Cardiac muscle cell (in vitro differentiated cells and primary cell): ENCODE results near the gene RERE. TPM values are rescaled to one million over a fixed set of nuclear protein-coding genes. Genes with fewer than 3 reads are reported as not detected.
A peak's percentile ranks its signal among the peaks of the same experiment; 100 is the strongest.

ENCODE experiments used
- DNase-seq, 2 donors: peaks; one replicate each; pipeline versions ENCODE4 v3.0.0 to v3.0.0-alpha.2; 2010 to 2017; ENCODE audit warnings: low read depth in 1 of 2, low spot score in 1 of 2
- H3K27ac ChIP-seq: fragments of 200-600 bp; sonication (generic); 2 replicates; pipeline ENCODE4 v1.5.1; 2016
- H3K27me3 ChIP-seq: fragments of 200-600 bp; sonication (generic); 2 replicates; pipeline ENCODE4 v1.6.0; 2016; ENCODE audit warnings: control low read depth
- H3K36me3 ChIP-seq: fragments of 200-600 bp; sonication (generic); 2 replicates; pipeline ENCODE4 v1.5.1; 2016; ENCODE audit warnings: control low read depth
- H3K4me1 ChIP-seq: fragments of 200-600 bp; sonication (generic); 2 replicates; pipeline ENCODE4 v1.8.1; 2017; ENCODE audit warnings: low read depth, mild to moderate bottlenecking, mixed run types
- H3K4me3 ChIP-seq: fragments of 200-600 bp; sonication (generic); 2 replicates; pipeline ENCODE4 v1.5.1; 2016; ENCODE audit warnings: mild to moderate bottlenecking
- H3K9me3 ChIP-seq: fragments of 200-600 bp; sonication (generic); 2 replicates; pipeline ENCODE4 v1.5.1; 2017; ENCODE audit warnings: low read depth, mild to moderate bottlenecking, control low read depth
- CTCF ChIP-seq: IDR thresholded peaks from 2 replicates; pipeline ENCODE4 v1.5.1; 2012; ENCODE audit warnings: low read depth, mild to moderate bottlenecking, low read length
- polyA plus RNA-seq: library from polyadenylated mRNA; unstranded; fragments of >200 nt; fragmentation: Nextera tagmentation; extraction: Ambion mirVana; gene quantifications from 2 replicates; pipeline ENCODE4 v1.2.1, GENCODE V29; 2016
- total RNA-seq: library from RNA; depleted of rRNA; stranded (reverse); fragments of >200 nt; gene quantifications from 2 replicates; pipeline ENCODE4 v1.2.3, GENCODE V29; 2016

The RERE gene
- total and polyA plus RNA-seq, 2 experiments from 2014 or later = 72.5 to 81.0 TPM

- H3K36me3 ChIP-seq = no peaks in the 10 kb centered on the region
- H3K27me3 ChIP-seq = no peaks in the 10 kb centered on the region
- H3K27ac ChIP-seq = no peak overlapping the region
- DNase-seq = no peak
- peaks cover 39% of the 10 kb centered on the region for H3K4me1 ChIP-seq
- TF ChIP-seq CTCF = no peak
- no peaks in the 10 kb centered on the region for H3K9me3 ChIP-seq
- no peak overlapping the region for H3K4me3 ChIP-seq
Observed at GRCh38 chr1:8633741-8634501, 183.5 kb downstream of the RERE start.

- peak overlapping the region; percentile 85 for H3K27ac ChIP-seq
- TF ChIP-seq CTCF = no peak
- no peaks in the 10 kb centered on the region for H3K36me3 ChIP-seq
- H3K27me3 ChIP-seq = no peaks in the 10 kb centered on the region
- no peaks in the 10 kb centered on the region for H3K9me3 ChIP-seq
- no peak for DNase-seq
- H3K4me3 ChIP-seq = no peak overlapping the region
- H3K4me1 ChIP-seq = peaks cover 49% of the 10 kb centered on the region
Observed at GRCh38 chr1:8632102-8632501, 185.3 kb downstream of the RERE start.

GRCh38 chr1:8631163-8631562, 186.3 kb downstream of the RERE start:
- H3K4me3 ChIP-seq = no peak overlapping the region
- H3K27me3 ChIP-seq = no peaks in the 10 kb centered on the region
- no peak for TF ChIP-seq CTCF
- peak overlapping the region; percentile 85 for H3K27ac ChIP-seq
- no peaks in the 10 kb centered on the region for H3K9me3 ChIP-seq
- no peaks in the 10 kb centered on the region for H3K36me3 ChIP-seq
- H3K4me1 ChIP-seq = peaks cover 56% of the 10 kb centered on the region
- no peak for DNase-seq

GRCh38 chr1:8629241-8630091, 188.0 kb downstream of the RERE start:
- TF ChIP-seq CTCF = no peak
- no peaks in the 10 kb centered on the region for H3K9me3 ChIP-seq
- H3K4me1 ChIP-seq = peaks cover 59% of the 10 kb centered on the region
- H3K27ac ChIP-seq = peak overlapping the region; percentile 85
- no peak overlapping the region for H3K4me3 ChIP-seq
- H3K36me3 ChIP-seq = no peaks in the 10 kb centered on the region
- DNase-seq = peak; percentile 42 to 45
- no peaks in the 10 kb centered on the region for H3K27me3 ChIP-seq

- no peak for TF ChIP-seq CTCF
- no peak for DNase-seq
- H3K9me3 ChIP-seq = no peaks in the 10 kb centered on the region
- H3K4me1 ChIP-seq = peaks cover 59% of the 10 kb centered on the region
- H3K36me3 ChIP-seq = no peaks in the 10 kb centered on the region
- no peak overlapping the region for H3K4me3 ChIP-seq
- H3K27me3 ChIP-seq = no peaks in the 10 kb centered on the region
- peak overlapping the region; percentile 85 for H3K27ac ChIP-seq
Observed at GRCh38 chr1:8628606-8629005, 188.8 kb downstream of the RERE start.
